ENCODE data around the gene GAS7.

Gene GAS7

DNA sequence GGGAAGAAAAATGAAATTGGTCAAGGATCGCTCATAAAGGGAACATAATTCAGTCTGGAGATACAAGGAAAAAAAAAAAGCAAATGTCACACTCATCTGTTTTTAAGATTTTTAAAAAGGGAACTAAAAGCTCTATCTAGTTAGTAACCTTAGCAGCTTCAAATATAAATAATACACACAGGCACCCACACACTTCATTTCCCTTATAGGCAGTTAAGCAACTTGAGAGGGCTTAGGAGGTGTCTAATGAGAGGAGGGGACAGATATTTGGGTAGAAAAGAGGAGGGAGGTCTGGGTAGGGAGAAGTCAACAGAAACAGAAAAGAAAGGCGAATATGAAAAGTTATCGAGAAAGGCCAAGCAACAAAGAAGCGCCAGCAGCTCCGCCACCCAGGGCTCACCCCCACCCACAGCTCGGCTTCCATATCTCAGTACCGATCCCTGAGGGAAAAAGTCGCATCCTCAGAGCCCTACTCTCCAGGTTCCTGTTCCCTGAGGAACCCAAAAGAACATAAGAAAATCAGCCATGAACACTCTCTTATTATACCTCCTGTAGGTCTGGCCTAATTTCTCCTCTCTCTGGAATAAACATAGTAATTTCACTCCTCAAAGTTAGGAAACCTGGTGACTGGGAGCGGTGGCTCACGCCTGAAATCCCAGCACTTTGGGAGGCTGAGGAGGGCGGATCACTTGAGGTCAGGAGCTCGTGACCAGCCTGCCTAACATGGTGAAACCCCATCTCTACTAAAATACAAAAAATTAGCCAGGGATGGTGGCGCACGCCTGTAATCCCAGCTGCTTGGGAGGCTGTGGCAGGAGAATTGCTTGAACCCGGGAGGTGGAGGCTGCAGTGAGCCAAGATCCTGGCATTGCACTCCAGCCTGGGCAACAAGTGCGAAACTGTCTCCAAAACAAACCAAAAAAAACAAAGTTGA, 223.7 kb downstream of the GAS7 start:
- DNase-seq: no peak

DNA sequence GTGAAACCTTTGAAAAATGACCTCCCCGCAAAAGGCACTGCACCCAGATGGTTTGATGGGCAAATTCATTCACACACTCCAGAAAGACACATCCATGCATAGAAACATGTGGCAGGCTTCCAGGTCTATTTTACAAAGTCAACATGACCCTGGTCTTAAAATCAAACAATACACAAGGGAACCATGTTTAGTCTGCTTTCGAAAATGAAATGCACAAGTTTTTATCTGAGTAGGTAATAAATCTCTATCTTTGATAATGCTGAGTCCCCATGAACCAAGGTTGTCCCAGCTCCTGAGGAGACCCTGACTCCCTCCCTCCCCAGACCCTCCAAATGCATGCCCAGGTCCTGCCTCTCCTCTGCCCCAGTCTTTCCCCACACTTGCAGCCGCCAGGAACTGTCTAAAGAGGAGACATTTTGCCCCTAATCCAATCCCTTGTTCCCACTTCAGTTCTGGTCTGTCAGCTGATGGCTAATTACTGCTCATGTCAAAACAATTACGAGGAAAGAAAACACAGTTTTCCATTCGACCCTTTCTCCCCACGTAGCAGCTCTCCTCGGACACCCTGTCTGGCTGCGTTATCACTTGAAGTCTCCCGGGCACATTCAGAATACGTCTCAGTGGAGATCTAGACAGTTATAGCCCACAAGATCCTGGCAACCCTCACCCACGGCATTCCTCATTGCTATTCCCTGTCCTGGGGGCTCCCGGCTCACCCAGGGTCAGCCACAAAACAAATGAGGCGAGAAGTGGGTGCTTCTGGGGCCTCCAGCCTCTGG, 224.5 kb downstream of the GAS7 start:
- no peak for DNase-seq

DNA sequence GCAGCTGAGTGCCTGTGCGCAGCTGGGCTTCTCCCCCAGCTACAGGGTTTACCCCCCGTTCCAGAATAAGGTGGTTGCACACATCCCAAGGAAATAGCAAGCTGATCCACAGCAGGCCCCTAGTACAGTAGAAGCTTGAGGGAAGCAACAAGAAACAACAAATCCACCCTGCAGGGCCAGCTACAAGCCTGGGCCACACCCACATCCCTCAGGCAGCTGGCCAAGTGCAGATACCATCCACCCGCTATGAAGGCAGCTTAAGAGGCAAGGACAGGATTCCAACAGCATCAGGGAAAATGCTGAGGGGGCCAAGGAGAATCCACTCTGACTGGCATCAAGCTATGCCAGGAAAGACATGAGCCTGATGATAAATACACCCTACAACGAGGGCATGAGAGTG, 226.4 kb downstream of the GAS7 start:
- no peak for DNase-seq

GRCh38 chr17:9969301-9969935, 229.0 kb downstream of the GAS7 start:
- DNase-seq: no peak

DNA sequence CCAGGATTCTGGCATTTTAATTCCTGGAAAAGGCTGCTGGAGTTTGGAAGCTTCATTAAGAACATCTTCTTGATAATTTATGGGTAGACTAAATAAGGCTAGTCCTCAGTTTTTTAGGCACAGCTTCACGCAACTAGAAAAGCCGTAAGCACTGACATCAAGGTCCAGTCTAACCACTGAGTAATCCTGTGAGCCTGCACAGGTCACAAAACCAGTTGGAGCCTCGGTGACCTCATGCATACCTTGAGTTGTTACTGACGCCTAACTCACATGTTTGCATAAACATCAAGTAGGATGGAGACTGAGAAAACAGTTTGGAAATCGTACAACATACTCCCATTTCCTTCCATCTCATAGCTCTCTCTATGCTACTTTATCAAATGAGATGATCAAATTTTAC, 229.5 kb downstream of the GAS7 start:
- no peak for DNase-seq

DNA sequence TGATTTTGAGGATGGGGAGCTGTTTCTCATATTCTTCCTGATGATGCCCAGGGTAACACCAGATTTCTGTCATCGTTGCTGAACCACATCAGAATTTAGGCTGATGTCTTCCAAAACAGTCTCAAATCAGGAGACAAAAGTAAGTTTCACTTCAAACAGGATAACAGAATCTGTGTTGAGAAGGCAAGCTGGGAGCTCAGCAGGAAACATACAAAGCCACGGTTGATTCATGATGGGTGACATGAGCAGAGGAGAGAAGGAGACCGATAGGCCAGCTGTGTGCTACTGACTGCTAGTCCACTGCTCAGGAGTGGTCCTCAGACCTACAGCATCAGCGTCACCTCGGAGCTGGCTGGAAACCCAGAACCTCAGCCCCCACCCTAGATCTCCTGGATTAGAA, 230.4 kb downstream of the GAS7 start:
- no peak for DNase-seq

DNA sequence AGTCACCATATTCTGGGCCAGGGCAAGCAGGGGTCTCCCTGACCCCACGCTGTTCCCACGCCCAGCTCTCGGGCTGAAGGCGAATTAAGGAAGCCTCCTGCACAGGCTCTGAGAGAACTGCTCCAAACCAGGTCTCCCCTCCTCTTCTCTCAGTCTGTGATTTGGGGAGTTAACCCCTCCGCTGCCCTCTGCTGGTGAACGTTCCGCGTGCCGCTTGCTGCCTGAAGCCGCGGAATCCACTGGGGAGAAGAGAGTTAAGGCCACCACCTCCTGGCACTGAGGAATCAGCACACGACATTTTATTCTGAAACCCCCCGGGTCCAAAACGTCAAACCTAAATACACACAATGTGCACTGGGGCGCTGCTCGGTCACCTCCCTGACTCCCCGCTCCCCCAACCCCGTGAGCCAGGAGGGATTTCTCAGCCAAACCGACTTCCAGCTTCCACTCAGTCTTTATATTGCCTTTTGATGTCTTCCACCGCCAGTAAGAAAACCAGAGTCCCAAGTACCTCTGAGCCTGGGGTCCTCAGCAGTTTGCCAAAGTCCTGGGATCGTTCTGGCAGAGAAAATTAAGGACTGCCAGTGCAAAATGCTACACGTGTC, 238.9 kb downstream of the GAS7 start:
- DNase-seq: peak in 1 of 5 experiments; percentile 24

DNA sequence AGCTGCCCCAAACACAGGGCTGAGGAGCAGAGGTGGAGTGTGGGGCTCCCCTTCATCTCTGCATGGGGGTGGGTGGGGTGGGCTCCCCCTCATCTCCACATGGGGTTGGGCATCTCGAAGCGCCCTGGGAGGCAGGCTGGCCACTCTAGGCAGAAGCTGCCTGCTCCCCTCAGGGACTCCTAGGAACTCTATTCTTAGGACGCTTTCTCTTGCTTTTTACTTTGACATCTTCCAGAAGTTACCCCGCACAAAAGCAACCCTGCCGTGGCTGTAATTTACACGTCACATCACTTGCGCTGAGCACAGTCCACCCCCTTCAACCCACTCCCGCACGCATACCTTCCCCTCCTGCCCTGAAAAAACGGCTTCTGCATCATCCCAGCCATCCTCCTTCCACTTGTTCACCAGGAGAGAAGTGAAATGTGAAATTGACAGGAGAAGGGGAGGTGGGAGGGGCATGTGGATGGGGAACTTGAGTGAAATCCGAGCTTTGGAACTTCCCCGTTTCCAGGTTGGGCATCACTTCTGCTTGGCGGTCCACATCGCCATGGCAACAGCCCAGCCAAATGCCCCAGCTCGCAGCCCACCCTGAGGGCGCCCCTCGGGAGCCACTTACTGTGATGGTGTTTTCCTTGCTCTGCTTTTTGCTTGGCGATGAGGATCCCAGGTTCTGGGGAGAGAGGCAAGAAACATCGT, 239.7 kb downstream of the GAS7 start:
- DNase-seq: no peak

GRCh38 chr17:9957244-9957643, 241.2 kb downstream of the GAS7 start:
- DNase-seq: no peak

- DNase-seq: no peak
Measured at GRCh38 chr17:9956474-9957131, 241.8 kb downstream of the GAS7 start.

DNA sequence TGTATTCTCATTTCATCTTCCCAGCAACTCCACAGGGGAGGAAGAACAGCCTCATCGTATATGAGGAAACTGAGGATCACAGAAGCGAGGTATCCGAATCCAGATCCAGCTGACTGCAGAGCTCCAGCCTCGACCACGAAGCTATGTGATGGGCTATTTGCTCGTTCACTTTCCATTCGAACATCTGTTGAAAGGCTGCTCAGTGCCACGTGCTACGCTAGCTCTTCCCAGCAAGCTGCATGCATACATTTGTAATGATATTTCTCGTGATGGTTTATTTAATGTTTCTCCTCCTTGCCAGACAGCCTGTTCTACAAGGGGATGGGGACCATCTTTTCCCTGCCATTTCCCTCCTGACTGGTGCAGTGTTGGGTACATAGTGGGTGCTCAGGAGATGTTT, 244.9 kb downstream of the GAS7 start:
- no peak for DNase-seq

DNA sequence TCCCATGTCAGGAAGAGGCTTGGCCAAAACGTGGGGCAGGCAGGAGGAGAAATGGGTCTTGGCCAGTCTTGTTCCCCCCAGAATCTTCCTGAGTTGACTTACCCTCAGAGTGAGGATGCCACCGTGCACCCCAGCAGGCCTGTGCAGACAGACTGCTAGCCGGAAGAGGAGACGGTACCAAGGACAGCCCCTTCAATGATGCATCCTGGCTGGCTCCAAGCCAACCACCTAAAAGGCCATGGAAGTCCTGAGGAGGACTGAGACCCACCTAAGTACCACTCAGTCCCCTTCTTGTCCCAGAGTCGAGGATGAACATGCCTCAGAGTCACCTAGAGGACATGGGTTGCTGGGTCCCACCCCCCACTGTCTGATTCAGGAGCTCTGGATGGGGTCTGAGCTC, 246.6 kb downstream of the GAS7 start:
- no peak for DNase-seq

- DNase-seq: no peak
Measured at GRCh38 chr17:9948928-9949327, 249.5 kb downstream of the GAS7 start.

- DNase-seq: no peak
Measured at GRCh38 chr17:9944704-9945103, 253.7 kb downstream of the GAS7 start.

DNA sequence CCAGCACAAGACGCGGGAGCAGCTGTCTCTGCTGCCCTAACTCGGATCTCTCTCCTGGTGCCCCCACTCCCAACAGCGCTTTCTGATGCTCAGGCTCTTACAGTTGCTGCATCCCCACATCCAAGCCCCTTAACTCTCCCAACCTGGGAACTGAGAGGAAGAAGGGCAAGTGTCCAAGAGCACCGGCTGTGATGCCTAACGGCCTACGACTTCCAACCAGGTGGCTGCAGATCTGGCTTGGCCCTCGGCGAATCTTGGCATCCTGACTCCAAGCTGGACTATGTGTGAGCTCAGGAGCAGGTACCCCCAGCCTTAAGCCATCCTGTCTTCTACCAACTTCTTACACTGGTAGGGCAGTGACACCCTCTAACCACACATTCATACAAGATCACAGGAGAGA, 255.1 kb downstream of the GAS7 start:
- no peak for DNase-seq

GRCh38 chr17:9942885-9943284, 255.5 kb downstream of the GAS7 start:
- DNase-seq: no peak

DNA sequence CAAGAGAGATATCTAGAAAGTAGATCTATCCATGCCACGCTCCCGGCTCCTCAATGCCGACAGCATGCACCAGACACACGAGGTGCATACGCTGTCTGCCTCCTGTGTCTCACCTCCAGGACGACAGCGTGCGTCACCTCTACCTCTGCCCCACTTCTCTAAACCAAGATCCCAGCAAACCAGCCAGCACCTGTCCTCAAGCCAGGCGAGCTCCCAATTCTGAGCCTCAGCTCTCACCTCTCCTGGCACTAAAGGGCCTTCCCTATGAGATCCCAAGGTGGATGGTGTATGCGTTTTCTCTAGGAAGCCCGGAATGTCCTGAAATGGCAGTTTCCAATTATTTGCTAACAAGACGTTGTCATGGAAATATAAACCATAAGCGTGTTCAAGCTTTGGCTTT, 257.1 kb downstream of the GAS7 start:
- no peak for DNase-seq

- no peak for DNase-seq
Measured at GRCh38 chr17:9940841-9941240, 257.6 kb downstream of the GAS7 start.

DNA sequence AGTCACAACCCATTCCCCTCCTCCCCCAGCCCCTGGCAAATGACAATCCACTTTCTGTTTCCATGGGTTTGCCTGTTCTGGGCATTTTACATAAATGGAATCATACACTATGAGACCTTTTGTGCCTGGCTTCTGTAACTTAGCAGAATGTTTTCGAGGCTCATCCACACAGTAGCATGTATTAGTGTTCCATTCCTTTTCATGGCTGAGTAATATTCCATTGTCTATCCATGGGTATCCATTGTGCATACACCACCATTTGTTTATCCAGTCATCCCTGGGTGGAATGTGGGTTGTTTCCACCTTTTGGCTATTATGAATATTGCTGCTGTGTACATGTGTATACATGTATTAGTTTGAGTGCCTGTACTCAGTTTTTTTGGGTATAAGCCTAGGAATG, 259.6 kb downstream of the GAS7 start:
- no peak for DNase-seq

GRCh38 chr17:9937901-9938300, 260.5 kb downstream of the GAS7 start:
- no peak for DNase-seq

DNA sequence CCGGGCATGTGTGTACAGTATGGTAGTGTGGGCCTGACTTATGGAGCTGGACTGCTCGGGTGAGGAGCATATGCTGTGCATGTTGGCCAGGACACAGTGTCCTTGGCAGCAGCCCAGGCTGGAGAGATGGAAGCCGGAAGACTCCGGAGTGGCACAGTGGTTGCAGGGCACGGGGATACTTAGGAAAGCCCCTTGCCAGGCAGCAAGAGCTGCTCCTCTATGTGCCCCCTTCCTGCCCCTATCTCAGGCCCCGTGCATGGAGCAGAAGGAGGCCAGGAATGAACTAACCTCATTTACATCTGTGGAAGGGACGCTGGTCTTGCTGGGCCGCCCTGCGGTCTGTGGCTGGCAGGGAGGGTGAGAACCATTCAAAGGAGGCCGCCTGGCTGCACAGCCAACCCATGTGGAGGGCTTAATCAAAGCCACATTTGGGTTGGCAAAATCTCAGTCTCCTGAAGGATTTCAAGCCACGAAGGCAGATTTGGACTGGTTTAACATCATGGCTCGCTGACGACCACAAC, 261.1 kb downstream of the GAS7 start:
- DNase-seq: no peak

DNA sequence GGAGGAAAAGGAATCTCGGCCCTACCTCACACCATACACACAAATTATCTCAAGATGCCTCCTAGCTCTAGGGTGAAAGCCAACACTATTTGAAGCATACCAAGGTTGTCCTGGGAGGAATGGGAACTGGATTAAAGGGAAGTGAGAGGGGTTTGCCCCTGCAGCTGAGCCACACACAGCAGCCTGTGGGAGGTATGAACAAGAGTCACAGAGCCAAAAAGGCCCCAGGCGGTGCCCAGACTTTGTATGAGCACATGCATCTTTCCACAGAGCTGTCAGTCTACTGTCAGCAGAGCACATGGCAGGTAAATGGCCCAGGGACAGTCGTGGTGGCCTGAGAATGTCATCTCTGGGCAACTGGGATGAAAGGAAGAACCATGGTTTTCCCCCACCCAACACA, 262.3 kb downstream of the GAS7 start:
- DNase-seq: no peak
